IMR-90 (cell line): ENCODE results near the gene OR6B1.
"Not testable (repeated sequence)": the region's sequence is repeated elsewhere in the genome, so short reads cannot be mapped to it uniquely, and the experiment has no call there.

Experiments used
- CEBPB ChIP-seq: IDR thresholded peaks from 2 replicates; pipeline ENCODE4 v1.6.1; 2012; ENCODE audit warnings: low read depth, low read length, improper control_type of control experiment
- CTCF ChIP-seq: conservative IDR thresholded peaks from 2 replicates; pipeline ENCODE4 v1.5.1; 2012; ENCODE audit warnings: mild to moderate bottlenecking, low read depth, low read length, improper control_type of control experiment
- MAZ ChIP-seq: IDR thresholded peaks from 2 replicates; pipeline ENCODE4 v1.6.1; 2012; ENCODE audit warnings: low read depth, mild to moderate bottlenecking, low read length, improper control_type of control experiment, moderate library complexity, borderline replicate concordance
- MXI1 ChIP-seq: IDR thresholded peaks from 2 replicates; pipeline ENCODE4 v1.6.1; 2012; ENCODE audit warnings: low read depth, mild to moderate bottlenecking, low read length, moderate library complexity, borderline replicate concordance
- POLR2A ChIP-seq: IDR thresholded peaks from 2 replicates; pipeline ENCODE4 v1.6.1; 2012; ENCODE audit warnings: mild to moderate bottlenecking, low read depth, low read length
- RAD21 ChIP-seq: IDR thresholded peaks from 2 replicates; pipeline ENCODE4 v1.6.1; 2012; ENCODE audit warnings: low read length, improper control_type of control experiment
- RCOR1 ChIP-seq: IDR thresholded peaks from 2 replicates; pipeline ENCODE4 v1.6.1; 2012; ENCODE audit warnings: mild to moderate bottlenecking, low read length, improper control_type of control experiment; ENCODE audit not compliant: insufficient replicate concordance
- RFX5 ChIP-seq: IDR thresholded peaks from 2 replicates; pipeline ENCODE4 v1.8.0; 2012; ENCODE audit warnings: low read depth, mild to moderate bottlenecking, low read length, moderate library complexity
- USF2 ChIP-seq: fragments of 150-350 bp; IDR thresholded peaks from 2 replicates; pipeline ENCODE4 v1.6.1; 2017; ENCODE audit warnings: mild to moderate bottlenecking, antibody characterized with exemption, low read length, low read depth
- TF ChIP-seq, protein P1 (sequence below): fragments of 150-350 bp; IDR thresholded peaks from 2 replicates; pipeline ENCODE4 v1.6.1; 2016; ENCODE audit warnings: low read depth, mild to moderate bottlenecking, low read length, moderate library complexity, borderline replicate concordance

DNA sequence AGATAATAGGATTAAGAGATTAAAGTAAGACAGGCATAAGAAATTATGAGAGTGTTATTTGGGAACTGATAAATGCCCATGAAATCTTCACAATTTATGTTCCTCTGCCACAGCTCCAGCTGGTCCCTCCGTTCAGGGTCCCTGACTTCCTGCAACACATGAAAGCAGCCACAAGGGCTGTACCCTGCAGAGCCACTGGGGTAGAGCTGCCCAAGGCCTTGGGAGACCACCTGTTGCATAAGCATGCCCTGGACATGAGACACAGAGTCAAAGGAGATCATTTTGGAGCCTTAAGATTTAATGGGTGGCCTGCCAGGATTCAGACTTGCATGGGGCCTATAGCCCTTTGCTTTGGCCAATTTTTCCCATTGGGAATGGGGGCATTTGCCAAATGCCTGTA lies 10.7 kb downstream of the OR6B1 start:
- TF ChIP-seq CEBPB, CTCF, RAD21, MXI1, USF2, MAZ, RFX5, POLR2A, RCOR1: not testable (repeated sequence)
- TF ChIP-seq, protein P1, sequence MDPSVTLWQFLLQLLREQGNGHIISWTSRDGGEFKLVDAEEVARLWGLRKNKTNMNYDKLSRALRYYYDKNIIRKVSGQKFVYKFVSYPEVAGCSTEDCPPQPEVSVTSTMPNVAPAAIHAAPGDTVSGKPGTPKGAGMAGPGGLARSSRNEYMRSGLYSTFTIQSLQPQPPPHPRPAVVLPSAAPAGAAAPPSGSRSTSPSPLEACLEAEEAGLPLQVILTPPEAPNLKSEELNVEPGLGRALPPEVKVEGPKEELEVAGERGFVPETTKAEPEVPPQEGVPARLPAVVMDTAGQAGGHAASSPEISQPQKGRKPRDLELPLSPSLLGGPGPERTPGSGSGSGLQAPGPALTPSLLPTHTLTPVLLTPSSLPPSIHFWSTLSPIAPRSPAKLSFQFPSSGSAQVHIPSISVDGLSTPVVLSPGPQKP: not testable (repeated sequence)
